ENCODE measurements around the gene TBX5.

TBX5 gene

DNA sequence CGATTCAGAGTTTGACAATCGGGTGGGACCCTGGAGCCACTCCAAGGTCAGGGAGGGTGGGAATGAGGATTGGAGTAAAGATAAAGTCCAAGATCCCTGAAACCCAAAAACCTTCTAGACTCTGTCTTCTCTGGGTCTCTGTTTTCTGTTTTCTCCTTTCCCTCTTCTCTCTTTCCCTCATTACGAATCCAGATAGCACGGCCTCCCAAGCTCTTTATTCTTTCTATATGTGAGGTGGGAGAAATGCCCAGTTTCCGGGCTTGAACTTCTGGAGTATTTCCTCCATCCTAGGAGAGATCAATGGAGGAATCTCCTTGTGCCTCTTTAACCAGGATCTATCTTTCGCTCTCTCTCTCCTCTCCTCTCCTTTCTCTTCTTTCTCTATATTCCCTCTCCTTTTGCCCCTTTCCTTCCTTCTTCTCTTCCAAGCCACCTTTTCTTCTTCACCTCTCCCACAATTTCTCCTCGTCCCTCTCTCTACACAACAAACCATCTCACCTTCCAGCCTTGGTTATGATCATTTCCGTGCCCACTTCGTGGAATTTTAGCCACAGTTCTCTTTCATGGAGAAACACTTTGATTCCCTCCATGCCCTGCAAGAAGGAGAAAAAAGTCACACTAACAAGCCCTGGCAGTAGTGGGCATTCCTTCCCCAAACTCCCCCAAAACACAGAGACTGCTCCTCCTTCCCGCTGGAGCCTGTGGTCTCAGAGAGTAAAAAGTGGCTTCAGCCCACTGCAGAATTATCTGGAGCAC lies 4.4 kb downstream of the TBX5 start:
- peak overlapping the region; percentile 80 for H3K9ac ChIP-seq (ENCODE audit: low read length)
- no peak overlapping the region for H2BK120ac ChIP-seq (ENCODE audit: low read depth, low read length)
- peaks cover 5% of the 10 kb centered on the region for H3K4me1 ChIP-seq (ENCODE audit: control insufficient read depth, insufficient read depth, low read depth, low read length)
- H3K4me2 ChIP-seq (ENCODE audit: low read length, poor library complexity, severe bottlenecking) = no peak overlapping the region
- no peak overlapping the region for H2BK12ac ChIP-seq (ENCODE audit: low read length in 2 of 2)
- H3K18ac ChIP-seq (ENCODE audit: low read depth in 1 of 2, low read length in 2 of 2) = no peak overlapping the region
- H3K14ac ChIP-seq (ENCODE audit: low read length in 2 of 2) = no peak overlapping the region
- peaks cover 3 to 100% of the 10 kb centered on the region in 2 experiments for H3K27me3 ChIP-seq (ENCODE audit: control insufficient read depth in 1 of 2, insufficient read depth in 1 of 2, low read length in 2 of 2)
- H2BK15ac ChIP-seq (ENCODE audit: low read depth, poor library complexity, severe bottlenecking) = no peak overlapping the region
- no peak overlapping the region for H3K23ac ChIP-seq (ENCODE audit: low read length in 2 of 2)
- no peak overlapping the region for H4K91ac ChIP-seq (ENCODE audit: low read length)
- no peak overlapping the region for H4K8ac ChIP-seq (ENCODE audit: low read length)
- H3K9me3 ChIP-seq (ENCODE audit: control insufficient read depth, low read length) = no peaks in the 10 kb centered on the region
- 10% methylated on average over 8 of the region's 10 CpGs for whole genome bisulfite sequencing
- H3K4me3 ChIP-seq (ENCODE audit: insufficient read depth in 1 of 2, low read depth in 1 of 2, low read length in 2 of 2) = peak overlapping the region in 1 of 2 experiments; percentile 55
- no peak for DNase-seq
- no peaks in the 10 kb centered on the region for H3K79me1 ChIP-seq (replicated peaks; ENCODE audit: low read length, poor library complexity, severe bottlenecking)
- no peak overlapping the region for H2AFZ ChIP-seq (ENCODE audit: low read depth, low read length)
- H2AK5ac ChIP-seq (ENCODE audit: low read length, severe bottlenecking) = no peak overlapping the region
- H3K4ac ChIP-seq (ENCODE audit: low read depth in 1 of 2, low read length in 2 of 2) = no peak overlapping the region
- H2BK5ac ChIP-seq (ENCODE audit: low read depth, low read length, poor library complexity, severe bottlenecking) = no peak overlapping the region
- peaks cover 3 to 24% of the 10 kb centered on the region in 2 experiments for H3K36me3 ChIP-seq (ENCODE audit: control insufficient read depth in 1 of 2, insufficient read depth in 2 of 2, low read depth in 1 of 2, low read length in 2 of 2)
- H3K27ac ChIP-seq (ENCODE audit: low read length, poor library complexity, severe bottlenecking) = no peak overlapping the region

GRCh38 chr12:114400925-114401324 lies 5.0 kb downstream of the TBX5 start:
- no peak overlapping the region for H3K27ac ChIP-seq (ENCODE audit: low read length, poor library complexity, severe bottlenecking)
- H2AFZ ChIP-seq (ENCODE audit: low read depth, low read length) = no peak overlapping the region
- H3K18ac ChIP-seq (ENCODE audit: low read depth in 1 of 2, low read length in 2 of 2) = no peak overlapping the region
- no peak overlapping the region for H3K4me2 ChIP-seq (ENCODE audit: low read length, poor library complexity, severe bottlenecking)
- no peak overlapping the region for H3K23ac ChIP-seq (ENCODE audit: low read length in 2 of 2)
- H3K14ac ChIP-seq (ENCODE audit: low read length in 2 of 2) = no peak overlapping the region
- peaks cover 5 to 99% of the 10 kb centered on the region in 2 experiments for H3K27me3 ChIP-seq (ENCODE audit: control insufficient read depth in 1 of 2, insufficient read depth in 1 of 2, low read length in 2 of 2)
- H3K79me1 ChIP-seq (replicated peaks; ENCODE audit: low read length, poor library complexity, severe bottlenecking) = no peaks in the 10 kb centered on the region
- no peak overlapping the region for H2BK15ac ChIP-seq (ENCODE audit: low read depth, poor library complexity, severe bottlenecking)
- H4K8ac ChIP-seq (ENCODE audit: low read length) = no peak overlapping the region
- H3K4me1 ChIP-seq (ENCODE audit: control insufficient read depth, insufficient read depth, low read depth, low read length) = peaks cover 5% of the 10 kb centered on the region
- no peaks in the 10 kb centered on the region for H3K9me3 ChIP-seq (ENCODE audit: control insufficient read depth, low read length)
- H2BK12ac ChIP-seq (ENCODE audit: low read length in 2 of 2) = no peak overlapping the region
- no peak overlapping the region for H3K4ac ChIP-seq (ENCODE audit: low read depth in 1 of 2, low read length in 2 of 2)
- H3K36me3 ChIP-seq (ENCODE audit: control insufficient read depth in 1 of 2, insufficient read depth in 2 of 2, low read depth in 1 of 2, low read length in 2 of 2) = peaks cover 3 to 24% of the 10 kb centered on the region in 2 experiments
- no peak for DNase-seq
- H2BK5ac ChIP-seq (ENCODE audit: low read depth, low read length, poor library complexity, severe bottlenecking) = no peak overlapping the region
- H3K4me3 ChIP-seq (ENCODE audit: insufficient read depth in 1 of 2, low read depth in 1 of 2, low read length in 2 of 2) = peak overlapping the region in 1 of 2 experiments; percentile 55
- no peak overlapping the region for H2BK120ac ChIP-seq (ENCODE audit: low read depth, low read length)
- H3K9ac ChIP-seq (ENCODE audit: low read length) = peak overlapping the region; percentile 80
- no peak overlapping the region for H2AK5ac ChIP-seq (ENCODE audit: low read length, severe bottlenecking)
- 4% methylated on average over 16 of the region's 25 CpGs for WGBS
- no peak overlapping the region for H4K91ac ChIP-seq (ENCODE audit: low read length)

DNA sequence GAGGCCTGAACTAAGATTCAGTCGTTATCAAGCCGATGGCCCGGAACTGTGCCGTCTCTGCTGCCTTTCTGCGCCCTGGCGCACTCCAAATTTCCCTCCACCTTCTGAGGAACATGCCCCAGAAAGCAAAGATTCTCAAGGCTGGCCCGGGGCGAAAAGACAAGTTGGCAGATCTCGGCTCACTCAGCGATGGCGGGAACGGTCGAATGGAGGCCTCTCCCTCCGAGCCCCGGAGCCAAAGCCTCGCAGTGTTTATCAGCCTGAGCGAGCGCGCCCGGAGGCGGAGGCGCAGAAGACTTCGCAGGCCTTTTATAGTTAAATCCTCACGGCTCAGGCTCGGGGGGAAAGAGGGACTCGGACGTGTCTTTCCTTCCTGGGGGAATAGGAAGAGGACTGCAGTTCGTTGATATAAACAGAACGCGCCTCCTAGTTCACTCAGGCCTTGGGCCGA lies 5.6 kb downstream of the TBX5 start:
- peaks cover 5 to 99% of the 10 kb centered on the region in 2 experiments for H3K27me3 ChIP-seq (ENCODE audit: control insufficient read depth in 1 of 2, insufficient read depth in 1 of 2, low read length in 2 of 2)
- H3K23ac ChIP-seq (ENCODE audit: low read length in 2 of 2) = no peak overlapping the region
- no peak for DNase-seq
- H4K91ac ChIP-seq (ENCODE audit: low read length) = no peak overlapping the region
- WGBS = under 1% methylated on average over 28 of the region's 31 CpGs
- no peak overlapping the region for H2BK12ac ChIP-seq (ENCODE audit: low read length in 2 of 2)
- no peaks in the 10 kb centered on the region for H3K9me3 ChIP-seq (ENCODE audit: control insufficient read depth, low read length)
- H2AK5ac ChIP-seq (ENCODE audit: low read length, severe bottlenecking) = no peak overlapping the region
- H3K27ac ChIP-seq (ENCODE audit: low read length, poor library complexity, severe bottlenecking) = no peak overlapping the region
- peaks cover 4% of the 10 kb centered on the region for H3K4me1 ChIP-seq (ENCODE audit: control insufficient read depth, insufficient read depth, low read depth, low read length)
- H2AFZ ChIP-seq (ENCODE audit: low read depth, low read length) = no peak overlapping the region
- H4K8ac ChIP-seq (ENCODE audit: low read length) = no peak overlapping the region
- peak overlapping the region; percentile 80 for H3K9ac ChIP-seq (ENCODE audit: low read length)
- H3K4me2 ChIP-seq (ENCODE audit: low read length, poor library complexity, severe bottlenecking) = no peak overlapping the region
- H3K4ac ChIP-seq (ENCODE audit: low read depth in 1 of 2, low read length in 2 of 2) = no peak overlapping the region
- H2BK120ac ChIP-seq (ENCODE audit: low read depth, low read length) = no peak overlapping the region
- no peak overlapping the region for H2BK5ac ChIP-seq (ENCODE audit: low read depth, low read length, poor library complexity, severe bottlenecking)
- no peak overlapping the region for H2BK15ac ChIP-seq (ENCODE audit: low read depth, poor library complexity, severe bottlenecking)
- no peaks in the 10 kb centered on the region for H3K79me1 ChIP-seq (replicated peaks; ENCODE audit: low read length, poor library complexity, severe bottlenecking)
- H3K18ac ChIP-seq (ENCODE audit: low read depth in 1 of 2, low read length in 2 of 2) = no peak overlapping the region
- peaks cover 3 to 29% of the 10 kb centered on the region in 2 experiments for H3K36me3 ChIP-seq (ENCODE audit: control insufficient read depth in 1 of 2, insufficient read depth in 2 of 2, low read depth in 1 of 2, low read length in 2 of 2)
- H3K14ac ChIP-seq (ENCODE audit: low read length in 2 of 2) = no peak overlapping the region
- H3K4me3 ChIP-seq (ENCODE audit: insufficient read depth in 1 of 2, low read depth in 1 of 2, low read length in 2 of 2) = peak overlapping the region in 1 of 2 experiments; percentile 55

DNA sequence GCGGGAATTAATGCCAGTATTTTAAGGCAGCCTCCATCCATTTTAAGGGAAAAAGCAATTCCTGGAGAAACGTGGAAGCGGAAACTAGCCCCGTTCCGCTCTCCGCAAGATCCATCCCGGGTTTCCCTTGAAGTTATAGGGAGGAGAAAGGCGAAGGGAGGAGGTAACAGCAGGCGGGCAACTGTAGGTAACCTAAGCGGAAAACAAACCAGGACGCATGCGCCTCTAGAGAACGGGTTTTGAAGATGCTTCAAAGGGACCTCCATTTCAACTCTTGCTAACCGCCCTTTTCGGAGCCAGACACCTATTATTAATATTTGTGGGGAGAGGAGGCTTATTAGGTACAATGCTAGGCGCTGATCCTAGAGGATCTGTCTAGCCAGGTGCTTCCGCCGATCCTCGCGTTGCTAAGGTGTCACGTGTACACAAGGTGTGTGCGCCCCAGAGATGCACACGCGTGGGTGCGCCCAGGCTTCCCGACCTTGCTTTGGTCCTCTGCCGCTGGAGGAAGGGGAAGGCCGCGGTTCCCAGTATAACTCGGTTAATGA lies 6.2 kb downstream of the TBX5 start:
- no peak overlapping the region for H3K27ac ChIP-seq (ENCODE audit: low read length, poor library complexity, severe bottlenecking)
- H3K9ac ChIP-seq (ENCODE audit: low read length) = peak overlapping the region; percentile 80
- H2BK120ac ChIP-seq (ENCODE audit: low read depth, low read length) = no peak overlapping the region
- H3K9me3 ChIP-seq (ENCODE audit: control insufficient read depth, low read length) = no peaks in the 10 kb centered on the region
- H3K36me3 ChIP-seq (ENCODE audit: control insufficient read depth in 1 of 2, insufficient read depth in 2 of 2, low read depth in 1 of 2, low read length in 2 of 2) = peaks cover 3 to 29% of the 10 kb centered on the region in 2 experiments
- H3K23ac ChIP-seq (ENCODE audit: low read length in 2 of 2) = no peak overlapping the region
- H2AK5ac ChIP-seq (ENCODE audit: low read length, severe bottlenecking) = no peak overlapping the region
- no peak overlapping the region for H3K18ac ChIP-seq (ENCODE audit: low read depth in 1 of 2, low read length in 2 of 2)
- H3K79me1 ChIP-seq (replicated peaks; ENCODE audit: low read length, poor library complexity, severe bottlenecking) = no peaks in the 10 kb centered on the region
- no peak overlapping the region for H3K14ac ChIP-seq (ENCODE audit: low read length in 2 of 2)
- H3K27me3 ChIP-seq (ENCODE audit: control insufficient read depth in 1 of 2, insufficient read depth in 1 of 2, low read length in 2 of 2) = peaks cover 10 to 99% of the 10 kb centered on the region in 2 experiments
- no peak overlapping the region for H3K4me2 ChIP-seq (ENCODE audit: low read length, poor library complexity, severe bottlenecking)
- no peak overlapping the region for H2BK15ac ChIP-seq (ENCODE audit: low read depth, poor library complexity, severe bottlenecking)
- H3K4ac ChIP-seq (ENCODE audit: low read depth in 1 of 2, low read length in 2 of 2) = no peak overlapping the region
- H2BK12ac ChIP-seq (ENCODE audit: low read length in 2 of 2) = no peak overlapping the region
- no peak overlapping the region for H3K4me3 ChIP-seq (ENCODE audit: insufficient read depth in 1 of 2, low read depth in 1 of 2, low read length in 2 of 2)
- H2BK5ac ChIP-seq (ENCODE audit: low read depth, low read length, poor library complexity, severe bottlenecking) = no peak overlapping the region
- no peak overlapping the region for H4K8ac ChIP-seq (ENCODE audit: low read length)
- peaks cover 3% of the 10 kb centered on the region for H3K4me1 ChIP-seq (ENCODE audit: control insufficient read depth, insufficient read depth, low read depth, low read length)
- H4K91ac ChIP-seq (ENCODE audit: low read length) = no peak overlapping the region
- 2% methylated on average over 28 of the region's 30 CpGs for WGBS
- DNase-seq = no peak
- H2AFZ ChIP-seq (ENCODE audit: low read depth, low read length) = no peak overlapping the region
